ENCODE results near the gene DHX34.
A peak's percentile ranks its signal among the peaks of the same experiment; 100 is the strongest.
"Not testable (repeated sequence)": the region's sequence is repeated elsewhere in the genome, so short reads cannot be mapped to it uniquely, and the experiment has no call there.

The DHX34 gene, protein sequence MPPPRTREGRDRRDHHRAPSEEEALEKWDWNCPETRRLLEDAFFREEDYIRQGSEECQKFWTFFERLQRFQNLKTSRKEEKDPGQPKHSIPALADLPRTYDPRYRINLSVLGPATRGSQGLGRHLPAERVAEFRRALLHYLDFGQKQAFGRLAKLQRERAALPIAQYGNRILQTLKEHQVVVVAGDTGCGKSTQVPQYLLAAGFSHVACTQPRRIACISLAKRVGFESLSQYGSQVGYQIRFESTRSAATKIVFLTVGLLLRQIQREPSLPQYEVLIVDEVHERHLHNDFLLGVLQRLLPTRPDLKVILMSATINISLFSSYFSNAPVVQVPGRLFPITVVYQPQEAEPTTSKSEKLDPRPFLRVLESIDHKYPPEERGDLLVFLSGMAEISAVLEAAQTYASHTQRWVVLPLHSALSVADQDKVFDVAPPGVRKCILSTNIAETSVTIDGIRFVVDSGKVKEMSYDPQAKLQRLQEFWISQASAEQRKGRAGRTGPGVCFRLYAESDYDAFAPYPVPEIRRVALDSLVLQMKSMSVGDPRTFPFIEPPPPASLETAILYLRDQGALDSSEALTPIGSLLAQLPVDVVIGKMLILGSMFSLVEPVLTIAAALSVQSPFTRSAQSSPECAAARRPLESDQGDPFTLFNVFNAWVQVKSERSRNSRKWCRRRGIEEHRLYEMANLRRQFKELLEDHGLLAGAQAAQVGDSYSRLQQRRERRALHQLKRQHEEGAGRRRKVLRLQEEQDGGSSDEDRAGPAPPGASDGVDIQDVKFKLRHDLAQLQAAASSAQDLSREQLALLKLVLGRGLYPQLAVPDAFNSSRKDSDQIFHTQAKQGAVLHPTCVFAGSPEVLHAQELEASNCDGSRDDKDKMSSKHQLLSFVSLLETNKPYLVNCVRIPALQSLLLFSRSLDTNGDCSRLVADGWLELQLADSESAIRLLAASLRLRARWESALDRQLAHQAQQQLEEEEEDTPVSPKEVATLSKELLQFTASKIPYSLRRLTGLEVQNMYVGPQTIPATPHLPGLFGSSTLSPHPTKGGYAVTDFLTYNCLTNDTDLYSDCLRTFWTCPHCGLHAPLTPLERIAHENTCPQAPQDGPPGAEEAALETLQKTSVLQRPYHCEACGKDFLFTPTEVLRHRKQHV

DNA sequence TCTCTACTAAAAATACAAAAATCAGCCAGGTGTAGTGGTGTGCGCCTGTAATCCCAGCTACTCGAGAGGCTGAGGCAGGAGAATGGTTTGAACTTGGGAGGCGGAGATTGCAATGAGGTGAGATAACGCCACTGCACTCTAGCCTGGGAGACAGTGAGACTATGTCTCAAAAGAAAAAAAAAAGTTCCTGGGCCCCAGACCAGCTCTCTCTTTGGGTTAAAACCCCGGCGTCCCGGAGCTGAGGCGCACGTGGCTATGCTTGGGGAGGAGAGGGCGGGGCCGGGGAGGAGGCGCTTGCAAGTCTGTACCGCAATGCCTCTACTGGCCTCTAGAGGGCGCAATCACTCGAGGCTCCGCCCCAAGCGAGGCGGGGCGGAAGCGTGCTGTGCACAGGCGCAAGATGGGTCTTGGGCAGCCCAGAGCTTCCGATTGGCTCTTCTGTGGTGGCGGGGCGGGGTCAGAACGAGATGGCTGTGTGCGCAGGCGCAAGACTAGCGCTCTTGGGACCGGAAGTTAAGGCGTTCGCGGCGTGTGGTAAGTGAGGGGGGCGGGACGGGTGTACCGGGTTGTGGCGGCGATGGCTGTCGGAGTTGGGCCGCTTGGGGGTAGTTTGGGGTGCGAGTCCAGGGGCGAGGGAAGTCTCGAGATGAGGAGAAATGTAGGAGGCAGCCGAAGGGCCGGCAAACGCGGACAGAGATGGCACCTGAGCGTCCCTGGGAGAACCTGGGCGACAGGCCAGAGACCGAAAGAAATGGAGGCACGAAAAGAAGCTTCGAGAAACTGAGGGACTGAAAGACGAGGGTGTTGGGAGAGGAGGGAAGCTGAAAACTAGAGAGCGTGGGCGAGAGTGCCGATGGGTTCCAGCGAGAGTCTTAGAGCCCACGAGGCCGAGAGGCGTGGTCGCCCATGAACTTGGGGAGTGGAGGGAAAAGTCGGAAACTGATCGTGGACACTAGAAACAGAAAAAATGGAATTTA, at the start of gene DHX34:
Gene DHX34, plus strand, starts transcription at position 497 of the 977 bp plus-strand sequence. CDS start 3,716 bp downstream, outside the sequence.
- in situ Hi-C loops (cut with MboI; ENCODE audit: low sequenced_read_pairs, unreplicated experiment) = no loop called here
- TF ChIP-seq, protein P1, sequence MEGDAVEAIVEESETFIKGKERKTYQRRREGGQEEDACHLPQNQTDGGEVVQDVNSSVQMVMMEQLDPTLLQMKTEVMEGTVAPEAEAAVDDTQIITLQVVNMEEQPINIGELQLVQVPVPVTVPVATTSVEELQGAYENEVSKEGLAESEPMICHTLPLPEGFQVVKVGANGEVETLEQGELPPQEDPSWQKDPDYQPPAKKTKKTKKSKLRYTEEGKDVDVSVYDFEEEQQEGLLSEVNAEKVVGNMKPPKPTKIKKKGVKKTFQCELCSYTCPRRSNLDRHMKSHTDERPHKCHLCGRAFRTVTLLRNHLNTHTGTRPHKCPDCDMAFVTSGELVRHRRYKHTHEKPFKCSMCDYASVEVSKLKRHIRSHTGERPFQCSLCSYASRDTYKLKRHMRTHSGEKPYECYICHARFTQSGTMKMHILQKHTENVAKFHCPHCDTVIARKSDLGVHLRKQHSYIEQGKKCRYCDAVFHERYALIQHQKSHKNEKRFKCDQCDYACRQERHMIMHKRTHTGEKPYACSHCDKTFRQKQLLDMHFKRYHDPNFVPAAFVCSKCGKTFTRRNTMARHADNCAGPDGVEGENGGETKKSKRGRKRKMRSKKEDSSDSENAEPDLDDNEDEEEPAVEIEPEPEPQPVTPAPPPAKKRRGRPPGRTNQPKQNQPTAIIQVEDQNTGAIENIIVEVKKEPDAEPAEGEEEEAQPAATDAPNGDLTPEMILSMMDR (IDR thresholded peaks at IDR 0.05; ENCODE audit: borderline replicate concordance, control extremely low read depth, extremely low read depth, insufficient read depth, missing control alignments) = peak; percentile 99
- peak; percentile 100 for DNase-seq (ENCODE audit: low spot score)

DNA sequence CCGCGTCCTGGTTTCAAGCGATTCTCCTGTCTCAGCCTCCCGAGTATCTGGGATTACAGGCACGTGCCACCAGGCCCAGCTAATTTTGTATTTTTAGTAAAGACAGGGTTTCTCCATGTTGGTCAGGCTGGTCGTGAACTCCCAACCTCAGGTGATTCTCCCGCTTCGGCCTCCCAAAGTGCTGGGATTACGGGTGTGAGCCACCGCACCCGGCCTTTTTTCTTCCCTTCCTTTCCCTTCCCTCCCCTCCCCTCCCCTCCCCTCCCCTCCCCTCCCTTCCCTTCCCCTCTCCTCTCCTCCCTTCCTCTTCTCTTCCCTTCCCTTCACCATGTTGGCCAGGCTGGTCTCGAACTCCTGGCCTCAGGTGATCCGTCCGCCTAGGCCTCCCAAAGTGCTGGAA, 48.2 kb upstream of the DHX34 start:
- in situ Hi-C loops (cut with MboI; ENCODE audit: low sequenced_read_pairs, unreplicated experiment); DNase-seq (ENCODE audit: low spot score): not testable (repeated sequence)

DNA sequence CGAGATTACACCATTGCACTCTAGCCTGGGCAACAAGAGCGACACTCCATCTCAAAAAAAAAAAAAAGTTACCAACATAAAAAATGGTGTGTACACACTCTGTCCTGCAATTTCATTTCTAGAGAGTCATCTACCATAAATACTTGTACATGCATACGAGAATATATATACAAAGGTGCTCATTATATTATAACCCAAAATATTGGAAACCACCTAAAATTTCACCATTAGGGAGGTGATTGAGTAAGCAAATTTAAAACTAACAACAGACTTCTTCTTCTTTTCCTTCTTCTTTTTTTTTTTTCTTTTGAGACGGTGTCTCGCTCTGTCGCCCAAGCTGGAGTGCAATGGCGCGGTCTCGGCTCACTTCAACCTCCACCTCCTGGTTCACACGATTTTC, 46.9 kb upstream of the DHX34 start:
- in situ Hi-C loops (cut with MboI; ENCODE audit: low sequenced_read_pairs, unreplicated experiment) = no loop called here

DNA sequence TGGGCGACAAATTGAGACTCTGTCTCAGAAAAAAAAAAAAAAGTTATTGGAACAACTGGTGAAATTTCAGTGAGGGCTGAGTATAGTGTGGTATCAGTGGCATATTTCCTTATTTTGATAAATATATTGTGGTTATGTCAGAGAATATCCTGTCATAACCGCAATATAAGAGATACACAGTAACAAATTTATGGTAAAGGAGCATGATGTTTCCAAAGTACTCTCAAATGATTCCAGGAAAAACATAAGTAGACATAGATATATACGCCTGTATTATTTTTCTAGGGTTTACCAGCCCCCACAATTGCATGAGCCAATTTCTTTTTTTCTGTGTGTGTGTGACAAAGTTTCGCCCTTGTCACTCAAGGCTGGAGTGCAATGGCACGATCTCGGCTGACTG, 45.1 kb upstream of the DHX34 start:
- DNase-seq (ENCODE audit: low spot score) = no peak
- TF ChIP-seq, protein P1 (IDR thresholded peaks at IDR 0.05; ENCODE audit: borderline replicate concordance, control extremely low read depth, extremely low read depth, insufficient read depth, missing control alignments) = no peak
- in situ Hi-C loops (cut with MboI; ENCODE audit: low sequenced_read_pairs, unreplicated experiment) = no loop called here

More for the DNA sequence above, 46.9 kb upstream of the DHX34 start:
- TF ChIP-seq, protein P1 (IDR thresholded peaks at IDR 0.05; ENCODE audit: borderline replicate concordance, control extremely low read depth, extremely low read depth, insufficient read depth, missing control alignments) = no peak
- no peak for DNase-seq (ENCODE audit: low spot score)

DNA sequence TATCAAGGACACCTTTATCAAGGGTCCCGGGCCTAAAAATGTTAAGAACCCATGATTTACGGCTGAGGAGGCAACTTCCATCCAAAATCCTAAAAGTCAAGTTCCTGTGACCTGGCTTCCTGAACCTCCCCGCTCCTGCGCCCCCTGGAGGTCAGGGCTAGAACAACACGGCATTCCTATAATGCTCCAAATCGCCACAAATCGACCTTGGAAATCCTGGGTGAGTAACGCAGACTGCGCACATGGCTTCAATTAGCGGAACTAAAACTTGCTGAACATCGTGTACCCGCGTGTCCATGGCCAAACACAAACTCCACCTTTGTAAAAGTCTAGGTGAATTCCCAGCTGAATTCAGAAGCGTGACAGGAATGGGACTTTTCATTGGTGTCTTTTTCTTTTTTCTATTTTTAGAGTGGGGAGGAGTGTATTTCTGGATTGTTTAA, 43.8 kb upstream of the DHX34 start:
- peak; percentile 50 for DNase-seq (ENCODE audit: low spot score)

DNA sequence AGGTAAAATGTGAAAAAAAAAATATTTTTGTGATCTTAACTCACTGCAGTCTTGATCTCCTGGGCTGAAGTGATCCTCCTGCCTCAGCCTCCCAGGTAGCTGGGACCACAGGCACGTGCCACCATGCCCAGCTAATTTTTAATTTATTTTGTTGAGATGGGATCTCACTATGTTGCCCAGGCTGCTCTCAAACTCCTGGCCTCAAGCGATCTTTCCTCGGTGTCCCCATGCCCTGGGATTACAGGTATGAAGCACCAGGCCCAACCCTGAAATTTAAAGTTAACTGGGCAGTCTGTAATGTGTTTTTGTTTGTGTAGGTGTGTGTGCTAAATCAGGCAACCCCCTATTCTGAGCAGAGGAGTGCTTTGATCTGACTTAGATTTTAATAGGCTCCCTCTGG, 42.8 kb upstream of the DHX34 start:
- DNase-seq (ENCODE audit: low spot score) = no peak
- in situ Hi-C loops (cut with MboI; ENCODE audit: low sequenced_read_pairs, unreplicated experiment) = no loop called here
- TF ChIP-seq, protein P1 (IDR thresholded peaks at IDR 0.05; ENCODE audit: borderline replicate concordance, control extremely low read depth, extremely low read depth, insufficient read depth, missing control alignments) = no peak

More for the DNA sequence above, 43.8 kb upstream of the DHX34 start:
- in situ Hi-C loops (cut with MboI; ENCODE audit: low sequenced_read_pairs, unreplicated experiment) = no loop called here
- TF ChIP-seq, protein P1 (IDR thresholded peaks at IDR 0.05; ENCODE audit: borderline replicate concordance, control extremely low read depth, extremely low read depth, insufficient read depth, missing control alignments) = peak; percentile 87
